ENCODE data around the gene MGST2. TPM values are rescaled to one million over a fixed set of nuclear protein-coding genes. Genes with fewer than 3 reads are reported as not detected.
"Not testable (repeated sequence)": the region's sequence is repeated elsewhere in the genome, so short reads cannot be mapped to it uniquely, and the experiment has no call there.

MGST2 gene
- total RNA-seq, 1 donor from 2014 or later: 4.1 TPM

- not testable (repeated sequence) for FAIRE-seq; DNase-seq (ENCODE audit: low spot score in 2 of 2)
Observed at GRCh38 chr4:139698167-139698925, 32.7 kb downstream of the MGST2 start.

- FAIRE-seq (no peak), DNase-seq (ENCODE audit: low spot score in 2 of 2) (no peak)
Observed at GRCh38 chr4:139700568-139700967, 34.9 kb downstream of the MGST2 start.

- DNase-seq (ENCODE audit: low spot score in 2 of 2): no peak
- FAIRE-seq: no peak
Observed at GRCh38 chr4:139704915-139705485, 39.4 kb downstream of the MGST2 start.

- no peak for FAIRE-seq
- no peak for DNase-seq (ENCODE audit: low spot score in 2 of 2)
Observed at GRCh38 chr4:139709660-139710059, 44.0 kb downstream of the MGST2 start.

- DNase-seq (ENCODE audit: low spot score in 2 of 2): no peak
- no peak for FAIRE-seq
Observed at GRCh38 chr4:139710073-139710472, 44.5 kb downstream of the MGST2 start.

- FAIRE-seq: no peak
Observed at GRCh38 chr4:139711461-139711860, 45.8 kb downstream of the MGST2 start.

GRCh38 chr4:139712882-139713281 is 47.3 kb downstream of the MGST2 start:
- DNase-seq (ENCODE audit: low spot score in 2 of 2): no peak
- no peak for FAIRE-seq

More at GRCh38 chr4:139711461-139711860, 45.8 kb downstream of the MGST2 start:
- DNase-seq (ENCODE audit: low spot score in 2 of 2): no peak

- no peak for DNase-seq (ENCODE audit: low spot score in 2 of 2)
- no peak for FAIRE-seq
Observed at GRCh38 chr4:139715746-139716391, 50.2 kb downstream of the MGST2 start.

GRCh38 chr4:139718358-139718757 is 52.7 kb downstream of the MGST2 start:
- DNase-seq (ENCODE audit: low spot score in 2 of 2) (no peak), FAIRE-seq (no peak)

GRCh38 chr4:139718833-139719232 is 53.2 kb downstream of the MGST2 start:
- FAIRE-seq (no peak), DNase-seq (ENCODE audit: low spot score in 2 of 2) (no peak)

GRCh38 chr4:139719381-139720101 is 53.9 kb downstream of the MGST2 start:
- no peak for FAIRE-seq

GRCh38 chr4:139720806-139721205 is 55.2 kb downstream of the MGST2 start:
- no peak for FAIRE-seq

More at GRCh38 chr4:139719381-139720101, 53.9 kb downstream of the MGST2 start:
- DNase-seq (ENCODE audit: low spot score in 2 of 2): no peak

GRCh38 chr4:139721789-139722188 is 56.2 kb downstream of the MGST2 start:
- DNase-seq (ENCODE audit: low spot score in 2 of 2): no peak
- no peak for FAIRE-seq

More at GRCh38 chr4:139720806-139721205, 55.2 kb downstream of the MGST2 start:
- peak in 1 of 2 donors; percentile 20 for DNase-seq (ENCODE audit: low spot score in 2 of 2)

GRCh38 chr4:139725236-139725635 is 59.6 kb downstream of the MGST2 start:
- FAIRE-seq (no peak), DNase-seq (ENCODE audit: low spot score in 2 of 2) (no peak)

- FAIRE-seq (no peak), DNase-seq (ENCODE audit: low spot score in 2 of 2) (no peak)
Observed at GRCh38 chr4:139726615-139727014, 61.0 kb downstream of the MGST2 start.

- FAIRE-seq: no peak
Observed at GRCh38 chr4:139728146-139728545, 62.5 kb downstream of the MGST2 start.

GRCh38 chr4:139728840-139729239 is 63.2 kb downstream of the MGST2 start:
- DNase-seq (ENCODE audit: low spot score in 2 of 2): no peak
- no peak for FAIRE-seq

More at GRCh38 chr4:139728146-139728545, 62.5 kb downstream of the MGST2 start:
- DNase-seq (ENCODE audit: low spot score in 2 of 2): no peak

GRCh38 chr4:139732991-139733570 is 67.5 kb downstream of the MGST2 start:
- FAIRE-seq: no peak
- no peak for DNase-seq (ENCODE audit: low spot score in 2 of 2)

GRCh38 chr4:139734201-139734874 is 68.7 kb downstream of the MGST2 start:
- DNase-seq (ENCODE audit: low spot score in 2 of 2): peak; percentile 30 to 42
- FAIRE-seq: no peak

- no peak for FAIRE-seq
- peak; percentile 92 to 95 for DNase-seq (ENCODE audit: low spot score in 2 of 2)
Observed at GRCh38 chr4:139734875-139735380, 69.3 kb downstream of the MGST2 start.

All from frontal cortex (tissue), 4 donors.